Activated T-cell treated with anti-CD3 and anti-CD28 coated beads, Interleukin-2, amount 50 U/mL, for 24 hours (primary cell): Measurements from ENCODE around the gene JPH2.

Source experiments
- DNase-seq: peaks from one replicate; pipeline ENCODE4 v3.0.0-alpha.2; 2020
- H3K27ac Mint-ChIP-seq: 2 replicates; pipeline ENCODE4 v1.8.0; 2020; ENCODE audit warnings: mild to moderate bottlenecking, mixed read lengths
- H3K27me3 Mint-ChIP-seq: 2 replicates; pipeline ENCODE4 v1.8.0; 2020; ENCODE audit warnings: mixed read lengths
- H3K36me3 Mint-ChIP-seq: 2 replicates; pipeline ENCODE4 v1.8.0; 2020; ENCODE audit warnings: low read depth, mixed read lengths
- H3K4me1 Mint-ChIP-seq: 2 replicates; pipeline ENCODE4 v1.8.0; 2020; ENCODE audit warnings: low read depth, mixed read lengths
- H3K4me3 Mint-ChIP-seq: 2 replicates; pipeline ENCODE4 v1.8.0; 2020; ENCODE audit warnings: mild to moderate bottlenecking, moderate library complexity, mixed read lengths
- H3K9me3 Mint-ChIP-seq: 2 replicates; pipeline ENCODE4 v1.8.0; 2020; ENCODE audit warnings: mixed read lengths

The JPH2 gene

GRCh38 chr20:44120676-44121425 lies 66.1 kb downstream of the JPH2 start:
- no peak for DNase-seq
- peaks cover 47% of the 10 kb centered on the region for H3K27me3 Mint-ChIP-seq
- H3K4me1 Mint-ChIP-seq = peaks cover 3% of the 10 kb centered on the region
- H3K9me3 Mint-ChIP-seq = no peaks in the 10 kb centered on the region
- no peak overlapping the region for H3K27ac Mint-ChIP-seq
- no peak overlapping the region for H3K4me3 Mint-ChIP-seq
- H3K36me3 Mint-ChIP-seq = no peaks in the 10 kb centered on the region

- Mint-ChIP-seq H3K27ac (no peak overlapping the region), H3K36me3 (no peaks in the 10 kb centered on the region), H3K27me3 (peaks cover 57% of the 10 kb centered on the region)
These were observed 68.6 kb downstream of the JPH2 start for GRCh38 chr20:44118185-44119033.

GRCh38 chr20:44117296-44118184 lies 69.4 kb downstream of the JPH2 start:
- H3K4me3 Mint-ChIP-seq = no peak overlapping the region
- H3K36me3 Mint-ChIP-seq = no peaks in the 10 kb centered on the region
- no peaks in the 10 kb centered on the region for H3K9me3 Mint-ChIP-seq
- DNase-seq = no peak
- peaks cover 3% of the 10 kb centered on the region for H3K4me1 Mint-ChIP-seq
- no peak overlapping the region for H3K27ac Mint-ChIP-seq
- H3K27me3 Mint-ChIP-seq = peaks cover 50% of the 10 kb centered on the region

More at GRCh38 chr20:44118185-44119033, 68.6 kb downstream of the JPH2 start:
- Mint-ChIP-seq H3K4me3 (no peak overlapping the region), H3K4me1 (peaks cover 3% of the 10 kb centered on the region), H3K9me3 (no peaks in the 10 kb centered on the region)
- DNase-seq = no peak

GRCh38 chr20:44115762-44116644 lies 71.0 kb downstream of the JPH2 start:
- H3K27me3 Mint-ChIP-seq = peaks cover 45% of the 10 kb centered on the region
- no peak overlapping the region for H3K27ac Mint-ChIP-seq
- H3K4me1 Mint-ChIP-seq = peaks cover 3% of the 10 kb centered on the region

GRCh38 chr20:44115181-44115580 lies 71.8 kb downstream of the JPH2 start:
- H3K27me3 Mint-ChIP-seq = peaks cover 44% of the 10 kb centered on the region
- H3K27ac Mint-ChIP-seq = no peak overlapping the region
- no peaks in the 10 kb centered on the region for H3K36me3 Mint-ChIP-seq
- no peak overlapping the region for H3K4me3 Mint-ChIP-seq
- peaks cover 3% of the 10 kb centered on the region for H3K4me1 Mint-ChIP-seq
- no peaks in the 10 kb centered on the region for H3K9me3 Mint-ChIP-seq
- DNase-seq = no peak

More at GRCh38 chr20:44115762-44116644, 71.0 kb downstream of the JPH2 start:
- Mint-ChIP-seq H3K36me3 (no peaks in the 10 kb centered on the region), H3K4me3 (no peak overlapping the region), H3K9me3 (no peaks in the 10 kb centered on the region)
- DNase-seq = no peak

GRCh38 chr20:44113618-44114376 lies 73.2 kb downstream of the JPH2 start:
- Mint-ChIP-seq H3K36me3 (no peaks in the 10 kb centered on the region), H3K9me3 (peaks cover under 1% of the 10 kb centered on the region), H3K27me3 (peaks cover 58% of the 10 kb centered on the region), H3K4me3 (no peak overlapping the region), H3K4me1 (peaks cover 3% of the 10 kb centered on the region), H3K27ac (no peak overlapping the region)
- no peak for DNase-seq

- Mint-ChIP-seq H3K27ac (no peak overlapping the region), H3K4me1 (peaks cover 3% of the 10 kb centered on the region), H3K36me3 (no peaks in the 10 kb centered on the region), H3K27me3 (peaks cover 56% of the 10 kb centered on the region), H3K9me3 (peaks cover 3% of the 10 kb centered on the region), H3K4me3 (no peak overlapping the region)
- no peak for DNase-seq
These were observed 73.9 kb downstream of the JPH2 start for GRCh38 chr20:44112889-44113617.

GRCh38 chr20:44112456-44112855 lies 74.5 kb downstream of the JPH2 start:
- no peak for DNase-seq
- Mint-ChIP-seq H3K27ac (no peak overlapping the region), H3K4me1 (peaks cover 3% of the 10 kb centered on the region), H3K9me3 (peaks cover 8% of the 10 kb centered on the region), H3K27me3 (peaks cover 57% of the 10 kb centered on the region), H3K36me3 (no peaks in the 10 kb centered on the region), H3K4me3 (no peak overlapping the region)

GRCh38 chr20:44111712-44112335 lies 75.2 kb downstream of the JPH2 start:
- DNase-seq = no peak
- Mint-ChIP-seq H3K27ac (no peak overlapping the region), H3K36me3 (no peaks in the 10 kb centered on the region), H3K27me3 (peaks cover 59% of the 10 kb centered on the region), H3K9me3 (peaks cover 11% of the 10 kb centered on the region), H3K4me3 (no peak overlapping the region), H3K4me1 (peaks cover 3% of the 10 kb centered on the region)

- H3K27ac Mint-ChIP-seq = no peak overlapping the region
- no peak overlapping the region for H3K4me3 Mint-ChIP-seq
- H3K36me3 Mint-ChIP-seq = no peaks in the 10 kb centered on the region
- peaks cover 59% of the 10 kb centered on the region for H3K27me3 Mint-ChIP-seq
- peaks cover 11% of the 10 kb centered on the region for H3K9me3 Mint-ChIP-seq
- DNase-seq = no peak
- no peaks in the 10 kb centered on the region for H3K4me1 Mint-ChIP-seq
These were observed 76.0 kb downstream of the JPH2 start for GRCh38 chr20:44110816-44111568.

GRCh38 chr20:44109951-44110361 lies 77.0 kb downstream of the JPH2 start:
- no peak overlapping the region for H3K4me3 Mint-ChIP-seq
- H3K4me1 Mint-ChIP-seq = no peaks in the 10 kb centered on the region
- DNase-seq = no peak
- H3K9me3 Mint-ChIP-seq = peaks cover 11% of the 10 kb centered on the region
- peaks cover 61% of the 10 kb centered on the region for H3K27me3 Mint-ChIP-seq
- H3K36me3 Mint-ChIP-seq = no peaks in the 10 kb centered on the region
- H3K27ac Mint-ChIP-seq = no peak overlapping the region

GRCh38 chr20:44106615-44107014 lies 80.4 kb downstream of the JPH2 start:
- H3K4me1 Mint-ChIP-seq = no peaks in the 10 kb centered on the region
- peaks cover 76% of the 10 kb centered on the region for H3K27me3 Mint-ChIP-seq
- H3K9me3 Mint-ChIP-seq = peaks cover 17% of the 10 kb centered on the region
- no peak overlapping the region for H3K27ac Mint-ChIP-seq
- no peaks in the 10 kb centered on the region for H3K36me3 Mint-ChIP-seq
- DNase-seq = no peak
- no peak overlapping the region for H3K4me3 Mint-ChIP-seq
